Fibroblast of villous mesenchyme (primary cell): ENCODE data around the gene SCAP. TPM values are rescaled to one million over a fixed set of nuclear protein-coding genes. Genes with fewer than 3 reads are reported as not detected.

Experiments used
- DNase-seq: peaks from one replicate; pipeline ENCODE4 v3.0.0-alpha.2; 2010; ENCODE audit warnings: low read depth
- H3K4me3 ChIP-seq: 2 replicates; pipeline ENCODE4 v1.5.1; 2011; ENCODE audit warnings: low read depth, mild to moderate bottlenecking, low read length
- CTCF ChIP-seq: IDR thresholded peaks from 2 replicates; pipeline ENCODE4 v1.5.1; 2012; ENCODE audit warnings: low read depth, mild to moderate bottlenecking, low read length; ENCODE audit not compliant: insufficient read depth
- total RNA-seq: library from RNA; depleted of rRNA; stranded (reverse); fragments of >200 nt; gene quantifications from 2 replicates; pipeline ENCODE4 v1.2.3, GENCODE V29; 2012

SCAP gene
- total RNA-seq, 1 donor, result 66.5 TPM

DNA sequence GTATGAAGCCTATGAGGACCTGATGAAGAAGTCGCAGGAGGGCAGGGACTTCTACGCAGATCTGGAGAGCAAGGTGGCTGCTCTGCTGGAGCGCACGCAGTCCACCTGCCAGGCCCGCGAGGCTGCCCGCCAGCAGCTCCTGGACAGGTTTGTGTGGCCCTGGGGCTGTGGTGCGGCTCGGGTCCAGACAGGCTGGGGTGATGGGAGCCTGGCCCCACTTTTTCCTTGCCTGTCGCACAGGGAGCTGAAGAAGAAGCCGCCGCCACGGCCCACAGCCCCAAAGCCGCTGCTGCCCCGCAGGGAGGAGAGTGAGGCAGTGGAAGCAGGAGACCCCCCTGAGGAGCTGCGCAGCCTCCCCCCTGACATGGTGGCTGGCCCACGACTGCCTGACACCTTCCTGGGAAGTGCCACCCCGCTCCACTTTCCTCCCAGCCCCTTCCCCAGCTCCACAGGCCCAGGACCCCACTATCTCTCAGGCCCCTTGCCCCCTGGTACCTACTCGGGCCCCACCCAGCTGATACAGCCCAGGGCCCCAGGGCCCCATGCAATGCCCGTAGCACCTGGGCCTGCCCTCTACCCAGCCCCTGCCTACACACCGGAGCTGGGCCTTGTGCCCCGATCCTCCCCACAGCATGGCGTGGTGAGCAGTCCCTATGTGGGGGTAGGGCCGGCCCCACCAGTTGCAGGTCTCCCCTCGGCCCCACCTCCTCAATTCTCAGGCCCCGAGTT, 65.9 kb downstream of the SCAP start:
- TF ChIP-seq CTCF, result no peak
- DNase-seq, result no peak

GRCh38 chr3:47409284-47409683, 66.5 kb downstream of the SCAP start:
- H3K4me3 ChIP-seq, result no peak overlapping the region
- no peak for TF ChIP-seq CTCF
- no peak for DNase-seq

More for the DNA sequence above, 65.9 kb downstream of the SCAP start:
- no peak overlapping the region for H3K4me3 ChIP-seq

GRCh38 chr3:47408839-47409229, 66.9 kb downstream of the SCAP start:
- no peak overlapping the region for H3K4me3 ChIP-seq
- no peak for DNase-seq
- no peak for TF ChIP-seq CTCF

DNA sequence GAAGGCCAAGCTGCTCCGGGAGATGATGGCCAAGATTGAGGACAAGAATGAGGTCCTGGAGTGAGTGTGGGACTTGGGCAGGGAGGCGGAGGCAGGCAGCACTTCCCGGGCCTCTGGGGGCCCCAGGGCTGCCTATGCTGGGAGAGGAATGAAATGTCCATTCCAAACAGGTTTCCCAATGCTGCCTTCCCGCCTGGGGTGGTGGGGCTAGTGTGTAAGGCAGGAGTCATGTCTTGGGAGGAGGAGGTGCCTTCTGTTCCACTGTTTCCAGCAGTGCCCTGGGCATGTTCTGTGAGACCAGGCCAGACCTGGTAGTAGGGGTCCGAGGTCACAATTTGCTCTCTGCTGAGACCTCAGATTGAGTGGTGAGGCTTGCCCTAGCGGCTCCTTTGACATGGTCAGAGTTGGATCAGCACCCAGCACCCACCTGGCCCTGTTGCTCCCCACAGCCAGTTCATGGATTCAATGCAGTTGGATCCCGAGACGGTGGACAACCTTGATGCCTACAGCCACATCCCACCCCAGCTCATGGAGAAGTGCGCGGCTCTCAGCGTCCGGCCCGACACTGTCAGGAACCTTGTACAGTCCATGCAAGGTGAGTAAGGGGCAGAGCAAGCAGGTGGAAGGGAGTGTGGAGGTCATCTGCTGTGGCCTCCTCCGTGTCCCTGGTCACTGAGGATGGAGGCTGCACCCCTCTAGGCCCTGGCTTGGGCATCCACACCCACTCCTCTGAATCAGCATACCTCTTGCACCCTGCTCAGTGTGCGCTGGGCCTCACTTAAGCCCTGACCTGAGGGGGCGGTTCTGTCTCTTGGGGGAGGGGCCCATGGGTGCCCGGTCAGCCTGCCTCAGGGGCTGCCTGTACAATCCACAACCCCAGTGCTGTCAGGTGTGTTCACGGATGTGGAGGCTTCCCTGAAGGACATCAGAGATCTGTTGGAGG, 67.6 kb downstream of the SCAP start:
- DNase-seq, result no peak
- no peak for TF ChIP-seq CTCF
- no peak overlapping the region for H3K4me3 ChIP-seq

- H3K4me3 ChIP-seq, result no peak overlapping the region
- TF ChIP-seq CTCF, result no peak
- DNase-seq, result no peak
Measured at GRCh38 chr3:47407237-47407636, 68.5 kb downstream of the SCAP start.

DNA sequence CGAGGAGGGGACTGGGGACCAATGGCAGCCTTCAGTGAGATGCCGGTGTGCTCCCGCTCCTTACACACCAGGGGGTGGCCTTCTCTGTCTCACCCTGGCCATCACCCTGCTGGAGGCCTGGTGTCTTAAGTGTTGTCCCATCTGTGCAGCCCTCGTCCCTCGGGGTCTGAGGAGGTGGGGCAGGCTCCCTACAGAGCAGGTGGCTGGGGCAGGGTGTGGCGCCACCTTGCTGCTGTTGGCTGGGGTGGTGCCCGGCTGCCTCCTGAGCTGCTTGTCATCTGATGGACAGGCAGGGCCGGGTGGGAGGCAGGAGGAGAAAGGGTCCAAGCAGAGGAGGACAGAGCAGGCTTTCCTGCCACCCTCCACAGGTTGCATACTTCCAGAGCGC, 69.0 kb downstream of the SCAP start:
- TF ChIP-seq CTCF, result peak; percentile 3
- no peak overlapping the region for H3K4me3 ChIP-seq
- DNase-seq, result no peak
